ENCODE results near the gene MMP17.
"Not testable (repeated sequence)": the region's sequence is repeated elsewhere in the genome, so short reads cannot be mapped to it uniquely, and the experiment has no call there.

MMP17 gene

DNA sequence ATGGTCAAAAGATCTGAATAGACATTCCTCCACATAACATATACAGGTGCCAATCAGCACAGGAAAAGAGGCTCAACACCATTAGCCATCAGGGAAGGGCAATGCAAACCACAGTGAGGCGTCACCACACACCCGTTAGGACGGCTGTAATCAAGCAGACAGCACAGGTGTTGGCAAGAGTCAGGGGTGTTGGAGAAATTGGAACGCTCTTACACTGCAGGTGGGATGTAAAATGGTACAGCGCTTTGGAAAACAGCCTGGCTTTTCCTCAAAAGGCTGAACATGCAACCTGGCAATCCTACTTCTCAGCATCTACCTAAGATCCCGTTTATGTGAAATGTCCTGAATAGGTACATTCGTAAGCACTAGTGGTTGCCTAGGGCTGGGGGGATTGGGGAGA, 21.5 kb upstream of the MMP17 start:
- peaks cover 6% of the 10 kb centered on the region for H3K4me1 ChIP-seq (ENCODE audit: insufficient read depth, low read length)
- no peak overlapping the region for H2AFZ ChIP-seq (ENCODE audit: low read depth, low read length)
- H3K27me3 ChIP-seq (ENCODE audit: insufficient read depth, low read length) = no peaks in the 10 kb centered on the region
- H3K4me3 ChIP-seq (ENCODE audit: low read length) = no peak overlapping the region
- peaks cover 8% of the 10 kb centered on the region for H3K9me3 ChIP-seq (ENCODE audit: low read length)
- peaks cover 7% of the 10 kb centered on the region for H3K36me3 ChIP-seq (ENCODE audit: insufficient read depth, low read length)

DNA sequence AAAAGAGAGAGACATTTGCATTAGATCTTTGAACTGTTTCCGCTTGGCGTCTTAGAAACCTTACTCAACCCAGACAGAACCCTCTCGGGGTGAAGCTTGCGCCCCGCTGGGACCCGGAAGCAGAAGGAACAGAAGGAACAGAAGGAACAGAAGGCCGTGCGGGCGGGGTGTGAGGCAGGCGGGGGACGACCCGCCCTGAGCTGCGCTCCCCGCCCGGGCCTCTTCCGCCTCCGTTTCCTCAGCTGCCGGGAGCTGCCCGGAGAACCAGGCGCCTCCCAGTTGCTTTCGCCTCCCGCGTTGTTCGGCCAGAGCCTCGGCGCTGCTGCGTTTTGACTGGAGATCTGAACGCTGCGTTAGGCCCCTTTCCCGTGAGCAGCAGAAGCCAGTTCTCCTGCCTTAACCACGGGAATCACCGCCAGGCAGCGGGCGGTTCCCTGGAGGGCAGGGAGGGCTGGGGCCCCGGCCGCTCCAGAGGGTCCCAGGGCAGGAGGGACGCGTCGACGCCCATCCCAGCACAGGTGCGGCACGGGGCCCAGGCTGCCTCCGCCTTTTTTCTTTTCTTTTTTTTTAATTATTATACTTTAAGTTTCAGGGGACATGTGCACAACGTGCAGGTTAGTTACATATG, 19.3 kb upstream of the MMP17 start:
- no peak overlapping the region for H2AFZ ChIP-seq (ENCODE audit: low read depth, low read length)
- H3K4me3 ChIP-seq (ENCODE audit: low read length) = no peak overlapping the region
- no peaks in the 10 kb centered on the region for H3K27me3 ChIP-seq (ENCODE audit: insufficient read depth, low read length)
- peaks cover 10% of the 10 kb centered on the region for H3K9me3 ChIP-seq (ENCODE audit: low read length)
- no peaks in the 10 kb centered on the region for H3K36me3 ChIP-seq (ENCODE audit: insufficient read depth, low read length)
- H3K4me1 ChIP-seq (ENCODE audit: insufficient read depth, low read length) = peaks cover 5% of the 10 kb centered on the region

DNA sequence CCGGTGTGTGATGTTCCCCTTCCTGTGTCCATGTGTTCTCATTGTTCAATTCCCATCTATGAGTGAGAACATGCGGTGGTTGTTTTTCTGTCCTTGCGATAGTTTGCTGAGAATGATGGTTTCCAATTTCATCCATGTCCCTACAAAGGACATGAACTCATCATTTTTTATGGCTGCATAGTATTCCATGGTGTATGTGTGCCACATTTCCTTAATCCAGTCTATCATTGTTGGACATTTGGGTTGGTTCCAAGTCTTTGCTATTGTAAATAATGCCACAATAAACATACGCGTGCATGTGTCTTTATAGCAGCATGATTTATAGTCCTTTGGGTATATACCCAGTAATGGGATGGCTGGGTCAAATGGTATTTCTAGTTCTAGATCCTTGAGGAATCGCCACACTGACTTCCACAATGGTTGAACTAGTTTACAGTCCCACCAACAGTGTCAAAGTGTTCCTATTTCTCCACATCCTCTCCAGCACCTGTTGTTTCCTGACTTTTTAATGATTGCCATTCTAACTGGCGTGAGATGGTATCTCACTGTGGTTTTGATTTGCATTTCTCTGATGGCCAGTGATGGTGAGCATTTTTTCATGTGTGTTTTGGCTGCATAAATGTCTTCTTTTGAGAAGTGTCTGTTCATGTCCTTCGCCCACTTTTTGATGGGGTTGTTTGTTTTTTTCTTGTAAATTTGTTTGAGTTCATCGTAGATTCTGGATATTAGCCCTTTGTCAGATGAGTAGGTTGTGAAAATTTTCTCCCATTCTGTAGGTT, 18.5 kb upstream of the MMP17 start:
- H2AFZ ChIP-seq (ENCODE audit: low read depth, low read length); H3K4me3 ChIP-seq (ENCODE audit: low read length); H3K36me3 ChIP-seq (ENCODE audit: insufficient read depth, low read length); H3K27me3 ChIP-seq (ENCODE audit: insufficient read depth, low read length); H3K4me1 ChIP-seq (ENCODE audit: insufficient read depth, low read length): not testable (repeated sequence)
- peaks cover 10% of the 10 kb centered on the region for H3K9me3 ChIP-seq (ENCODE audit: low read length)

DNA sequence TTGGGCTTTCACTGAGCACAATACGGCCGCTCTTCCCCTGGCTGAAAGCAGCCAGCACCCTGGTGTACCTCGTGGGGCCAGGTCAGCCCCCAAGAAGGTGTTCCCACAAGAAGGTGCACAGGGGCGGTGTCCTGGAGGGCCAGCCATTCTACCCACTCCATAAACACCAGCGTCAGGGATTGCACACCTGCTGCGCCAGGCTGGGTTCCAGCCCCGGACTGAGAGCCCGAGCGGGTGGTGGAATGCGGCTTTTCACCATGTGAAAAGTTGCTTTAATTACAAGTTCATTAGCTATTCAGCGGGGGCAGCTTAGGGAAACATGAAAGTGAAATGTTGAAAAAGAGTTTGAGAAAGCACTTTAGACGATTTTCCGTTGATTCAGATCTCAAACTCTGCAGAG, 17.5 kb upstream of the MMP17 start:
- Histone ChIP-seq H3K27me3 (ENCODE audit: insufficient read depth, low read length) (no peaks in the 10 kb centered on the region), H3K36me3 (ENCODE audit: insufficient read depth, low read length) (no peaks in the 10 kb centered on the region), H3K4me3 (ENCODE audit: low read length) (no peak overlapping the region), H3K9me3 (ENCODE audit: low read length) (peaks cover 6% of the 10 kb centered on the region), H3K4me1 (ENCODE audit: insufficient read depth, low read length) (no peaks in the 10 kb centered on the region), H2AFZ (ENCODE audit: low read depth, low read length) (no peak overlapping the region)

- peaks cover 4% of the 10 kb centered on the region for H3K9me3 ChIP-seq (ENCODE audit: low read length)
- H2AFZ ChIP-seq (ENCODE audit: low read depth, low read length) = no peak overlapping the region
- no peaks in the 10 kb centered on the region for H3K36me3 ChIP-seq (ENCODE audit: insufficient read depth, low read length)
- no peaks in the 10 kb centered on the region for H3K27me3 ChIP-seq (ENCODE audit: insufficient read depth, low read length)
- H3K4me1 ChIP-seq (ENCODE audit: insufficient read depth, low read length) = no peaks in the 10 kb centered on the region
- H3K4me3 ChIP-seq (ENCODE audit: low read length) = no peak overlapping the region
Observed at GRCh38 chr12:131815131-131815530, 13.1 kb upstream of the MMP17 start.

DNA sequence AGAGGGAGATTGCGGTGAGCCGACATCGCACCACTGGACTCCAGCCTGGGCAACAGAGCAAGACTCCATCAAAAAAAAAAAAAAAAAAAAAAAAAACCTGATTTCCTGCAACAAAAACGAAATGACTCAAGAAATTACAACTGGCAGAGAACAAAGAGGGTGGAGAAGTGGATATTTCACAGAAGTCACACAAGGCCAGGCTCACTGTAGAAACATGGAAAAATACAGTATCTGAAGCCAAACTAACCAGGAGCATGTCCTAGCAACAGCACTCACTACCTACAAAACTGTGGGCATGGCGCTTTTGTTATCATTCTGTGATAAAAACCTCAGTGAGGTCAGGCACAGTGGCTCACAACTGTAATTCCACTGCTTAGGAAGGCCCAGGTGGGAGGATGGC, 11.7 kb upstream of the MMP17 start:
- H3K27me3 ChIP-seq (ENCODE audit: insufficient read depth, low read length) = no peaks in the 10 kb centered on the region
- H3K4me1 ChIP-seq (ENCODE audit: insufficient read depth, low read length) = no peaks in the 10 kb centered on the region
- H2AFZ ChIP-seq (ENCODE audit: low read depth, low read length) = no peak overlapping the region
- H3K9me3 ChIP-seq (ENCODE audit: low read length) = peaks cover 4% of the 10 kb centered on the region
- H3K4me3 ChIP-seq (ENCODE audit: low read length) = no peak overlapping the region
- no peaks in the 10 kb centered on the region for H3K36me3 ChIP-seq (ENCODE audit: insufficient read depth, low read length)

- Histone ChIP-seq H2AFZ (ENCODE audit: low read depth, low read length) (no peak overlapping the region), H3K9me3 (ENCODE audit: low read length) (peaks cover 4% of the 10 kb centered on the region), H3K36me3 (ENCODE audit: insufficient read depth, low read length) (no peaks in the 10 kb centered on the region), H3K27me3 (ENCODE audit: insufficient read depth, low read length) (no peaks in the 10 kb centered on the region), H3K4me3 (ENCODE audit: low read length) (no peak overlapping the region), H3K4me1 (ENCODE audit: insufficient read depth, low read length) (no peaks in the 10 kb centered on the region)
Observed at GRCh38 chr12:131817241-131817640, 11.0 kb upstream of the MMP17 start.

DNA sequence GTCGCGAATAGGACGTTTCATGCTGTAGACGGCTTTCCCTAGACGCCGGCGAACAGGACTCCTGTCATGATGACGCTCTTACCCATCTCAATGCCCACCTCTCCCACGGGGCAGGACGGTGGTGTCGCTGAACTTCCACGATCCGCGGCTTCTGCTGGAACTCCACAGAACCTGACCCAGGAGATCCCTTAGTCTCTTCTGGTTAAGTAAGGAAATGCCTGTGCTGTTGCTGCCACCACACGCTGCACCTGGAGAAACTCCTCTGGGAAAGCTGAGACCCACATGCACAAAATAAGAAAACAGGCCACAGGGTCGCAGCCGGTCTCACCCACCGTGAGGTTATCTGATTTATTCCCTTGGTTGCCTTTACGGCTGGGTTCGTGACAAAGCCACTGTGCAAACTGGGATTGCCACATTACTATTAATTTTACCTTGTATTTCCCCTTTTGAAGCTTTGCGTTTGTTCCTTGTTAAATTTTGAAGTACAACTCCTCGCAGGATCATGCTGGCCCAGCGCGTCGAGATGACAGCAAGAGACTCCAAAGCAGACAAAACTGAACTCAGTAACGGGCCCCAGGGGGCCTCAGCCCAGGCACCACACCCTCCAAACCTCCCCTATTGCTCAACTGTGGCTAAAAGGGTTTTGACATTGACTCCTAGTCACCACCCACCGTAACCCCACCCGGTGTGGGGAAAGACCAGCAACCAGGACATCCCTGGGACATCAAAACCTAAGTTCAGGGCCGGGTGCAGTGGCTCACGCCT, 9.2 kb upstream of the MMP17 start:
- H3K36me3 ChIP-seq (ENCODE audit: insufficient read depth, low read length) = no peaks in the 10 kb centered on the region
- H3K4me3 ChIP-seq (ENCODE audit: low read length) = no peak overlapping the region
- no peaks in the 10 kb centered on the region for H3K4me1 ChIP-seq (ENCODE audit: insufficient read depth, low read length)
- no peak overlapping the region for H2AFZ ChIP-seq (ENCODE audit: low read depth, low read length)
- H3K27me3 ChIP-seq (ENCODE audit: insufficient read depth, low read length) = no peaks in the 10 kb centered on the region
- H3K9me3 ChIP-seq (ENCODE audit: low read length) = peaks cover 2% of the 10 kb centered on the region

DNA sequence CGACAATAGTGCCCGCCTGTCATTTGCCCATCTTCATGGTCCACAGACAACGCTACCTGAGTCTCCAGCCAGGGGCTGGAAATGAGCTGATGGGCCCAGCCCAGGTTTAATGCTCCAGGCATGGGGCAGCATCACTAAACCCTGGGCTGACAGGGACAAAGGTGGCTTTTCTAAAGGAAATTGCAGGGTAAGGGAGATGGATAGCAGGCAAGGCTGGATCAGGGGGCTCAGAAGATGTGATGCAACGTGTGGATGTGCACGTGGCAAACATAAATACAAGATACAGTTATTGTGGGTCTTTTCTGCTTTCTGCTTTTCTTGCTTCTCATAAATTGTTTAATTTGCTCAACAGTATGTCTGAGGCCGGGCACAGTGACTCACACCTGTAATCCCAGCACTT, 3.7 kb upstream of the MMP17 start:
- Histone ChIP-seq H3K36me3 (ENCODE audit: insufficient read depth, low read length) (no peaks in the 10 kb centered on the region), H2AFZ (ENCODE audit: low read depth, low read length) (no peak overlapping the region), H3K27me3 (ENCODE audit: insufficient read depth, low read length) (no peaks in the 10 kb centered on the region), H3K4me1 (ENCODE audit: insufficient read depth, low read length) (peaks cover under 1% of the 10 kb centered on the region), H3K9me3 (ENCODE audit: low read length) (no peaks in the 10 kb centered on the region), H3K4me3 (ENCODE audit: low read length) (no peak overlapping the region)

GRCh38 chr12:131825146-131825892, 2.9 kb upstream of the MMP17 start:
- no peak overlapping the region for H3K4me3 ChIP-seq (ENCODE audit: low read length)
- H3K9me3 ChIP-seq (ENCODE audit: low read length) = no peaks in the 10 kb centered on the region
- H3K36me3 ChIP-seq (ENCODE audit: insufficient read depth, low read length) = no peaks in the 10 kb centered on the region
- H2AFZ ChIP-seq (ENCODE audit: low read depth, low read length) = no peak overlapping the region
- H3K4me1 ChIP-seq (ENCODE audit: insufficient read depth, low read length) = peaks cover 6% of the 10 kb centered on the region
- H3K27me3 ChIP-seq (ENCODE audit: insufficient read depth, low read length) = no peaks in the 10 kb centered on the region

DNA sequence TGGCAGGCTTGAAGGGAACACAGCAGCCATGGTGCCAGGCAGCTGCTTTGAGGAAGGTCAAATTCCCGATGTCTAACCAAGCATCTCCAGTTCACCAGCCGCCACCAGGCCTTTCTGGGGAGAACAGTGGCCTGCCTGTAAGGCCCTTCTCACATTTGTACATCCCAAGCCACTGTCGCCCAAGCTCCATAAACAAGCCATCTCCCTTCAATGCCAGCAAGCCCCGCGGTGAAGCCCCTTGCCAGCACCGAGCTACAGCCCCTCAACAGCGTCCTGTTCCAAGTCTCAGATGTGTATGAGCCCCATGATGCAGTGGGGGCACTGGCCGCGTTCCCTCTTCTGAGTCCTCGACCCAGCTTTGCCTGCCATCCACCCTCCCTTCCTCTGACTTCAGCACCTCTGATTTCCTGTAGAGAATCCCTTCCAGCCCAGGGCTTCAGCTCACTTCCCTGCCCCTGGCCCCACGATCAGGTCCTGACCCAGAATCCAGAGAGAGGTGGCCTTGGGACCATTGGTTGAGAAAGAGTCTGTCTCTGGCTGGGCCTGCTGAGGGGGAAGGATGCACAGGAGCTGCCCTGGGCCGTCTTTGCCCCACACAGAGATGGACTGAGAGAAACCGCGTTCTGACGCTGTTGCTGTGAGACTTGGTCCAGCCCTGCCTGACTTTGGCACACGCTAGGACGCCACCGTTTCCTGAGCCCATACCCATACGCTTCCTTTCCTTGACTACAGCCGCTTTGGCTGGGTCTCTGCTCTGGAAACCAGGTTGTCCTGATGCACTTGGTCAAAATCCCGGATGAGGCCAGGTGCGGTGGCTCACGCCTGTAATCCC, 1.9 kb upstream of the MMP17 start:
- Histone ChIP-seq H2AFZ (ENCODE audit: low read depth, low read length) (no peak overlapping the region), H3K4me1 (ENCODE audit: insufficient read depth, low read length) (peaks cover 12% of the 10 kb centered on the region), H3K36me3 (ENCODE audit: insufficient read depth, low read length) (no peaks in the 10 kb centered on the region), H3K4me3 (ENCODE audit: low read length) (no peak overlapping the region), H3K9me3 (ENCODE audit: low read length) (no peaks in the 10 kb centered on the region), H3K27me3 (ENCODE audit: insufficient read depth, low read length) (no peaks in the 10 kb centered on the region)

- Histone ChIP-seq H3K9me3 (ENCODE audit: low read length) (no peaks in the 10 kb centered on the region), H3K4me3 (ENCODE audit: low read length) (peak overlapping the region; percentile 93), H3K4me1 (ENCODE audit: insufficient read depth, low read length) (peaks cover 21% of the 10 kb centered on the region), H2AFZ (ENCODE audit: low read depth, low read length) (no peak overlapping the region), H3K36me3 (ENCODE audit: insufficient read depth, low read length) (no peaks in the 10 kb centered on the region), H3K27me3 (ENCODE audit: insufficient read depth, low read length) (no peaks in the 10 kb centered on the region)
Observed at GRCh38 chr12:131828671-131829355, 620 bp downstream of the MMP17 start.

All from neuron (in vitro differentiated cells).